GM18519 (cell line): ENCODE results near the gene BLACAT1.
"Not testable (repeated sequence)": the region's sequence is repeated elsewhere in the genome, so short reads cannot be mapped to it uniquely, and the experiment has no call there.

ENCODE experiments used
- ATAC-seq: cut with Tn5 transposase; IDR thresholded peaks from one replicate; pipeline ENCODE4 v1.9.1; 2021; ENCODE audit warnings: mild to moderate bottlenecking, moderate library complexity; ENCODE audit not compliant: unreplicated experiment, low FRiP score

The BLACAT1 gene

GRCh38 chr1:205442051-205442725, 13.7 kb downstream of the BLACAT1 start:
- no peak for ATAC-seq

GRCh38 chr1:205441716-205442050, 14.2 kb downstream of the BLACAT1 start:
- ATAC-seq = no peak

- ATAC-seq = no peak
These were observed 14.6 kb downstream of the BLACAT1 start for GRCh38 chr1:205441318-205441633.

GRCh38 chr1:205440476-205441317, 15.1 kb downstream of the BLACAT1 start:
- ATAC-seq = no peak

DNA sequence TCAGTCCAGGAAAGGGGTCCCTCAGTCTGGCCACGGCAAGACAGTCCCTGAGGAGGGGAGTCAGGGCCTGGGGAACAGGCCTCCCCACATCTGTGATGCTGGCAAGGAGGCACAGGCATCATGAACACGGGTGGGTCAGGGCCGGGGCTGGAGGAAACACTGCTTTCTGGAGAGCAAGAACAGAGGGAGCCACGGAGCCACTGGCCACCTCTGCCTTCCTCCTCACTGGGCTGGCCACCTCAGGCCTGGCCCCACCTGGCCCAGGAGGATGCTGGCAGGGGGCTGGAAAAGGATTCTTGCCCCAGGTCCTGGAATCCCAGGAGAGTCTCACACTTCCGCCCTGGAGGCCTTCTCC, 15.7 kb downstream of the BLACAT1 start:
- ATAC-seq = no peak

DNA sequence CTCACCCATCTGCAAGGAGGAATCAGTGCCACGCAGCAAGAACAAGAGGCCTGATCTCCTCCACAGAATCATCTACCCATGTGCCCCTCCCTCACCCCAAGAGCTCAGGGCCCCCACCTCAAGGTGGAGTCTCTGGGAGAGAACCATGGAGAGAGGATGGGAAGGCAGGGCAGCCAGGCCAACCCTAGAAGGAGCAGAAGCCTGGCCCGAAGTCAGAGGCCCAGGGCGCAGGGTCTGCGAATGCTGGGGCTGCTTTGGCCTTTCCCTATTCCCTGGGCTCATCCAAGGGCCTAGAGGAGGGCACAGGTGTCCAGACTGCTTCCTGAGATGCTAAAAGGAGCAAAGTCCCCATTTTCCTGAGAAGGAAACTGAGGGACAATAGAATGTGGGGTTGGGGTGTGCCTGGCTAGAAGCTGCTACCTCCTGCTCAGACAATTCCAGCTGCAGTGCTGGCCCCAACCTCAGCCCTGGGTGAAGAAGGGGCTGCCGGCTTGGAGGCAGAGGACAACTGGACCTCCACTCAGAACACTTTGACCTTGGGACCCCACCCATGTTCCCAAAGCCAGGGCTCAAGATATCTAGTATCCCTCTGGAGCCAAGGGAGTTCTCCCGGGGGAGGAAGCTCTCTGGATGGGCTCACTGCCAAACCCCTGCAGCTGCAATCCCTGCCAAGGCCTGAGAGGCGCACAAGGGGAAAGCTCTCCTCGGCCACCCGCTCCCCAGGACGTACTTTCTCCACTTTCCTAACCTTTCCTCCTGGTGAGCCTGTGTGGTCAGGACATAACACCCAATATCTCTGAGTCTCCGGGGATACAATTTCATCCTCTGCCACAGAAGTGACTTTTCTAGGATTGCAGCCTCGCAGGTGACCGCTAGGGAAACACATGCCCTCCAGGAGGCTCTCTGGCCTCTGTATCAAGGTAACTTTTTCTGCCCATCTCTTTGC, 17.4 kb downstream of the BLACAT1 start:
- ATAC-seq = no peak

- ATAC-seq = no peak
These were observed 18.3 kb downstream of the BLACAT1 start for GRCh38 chr1:205437570-205437969.

DNA sequence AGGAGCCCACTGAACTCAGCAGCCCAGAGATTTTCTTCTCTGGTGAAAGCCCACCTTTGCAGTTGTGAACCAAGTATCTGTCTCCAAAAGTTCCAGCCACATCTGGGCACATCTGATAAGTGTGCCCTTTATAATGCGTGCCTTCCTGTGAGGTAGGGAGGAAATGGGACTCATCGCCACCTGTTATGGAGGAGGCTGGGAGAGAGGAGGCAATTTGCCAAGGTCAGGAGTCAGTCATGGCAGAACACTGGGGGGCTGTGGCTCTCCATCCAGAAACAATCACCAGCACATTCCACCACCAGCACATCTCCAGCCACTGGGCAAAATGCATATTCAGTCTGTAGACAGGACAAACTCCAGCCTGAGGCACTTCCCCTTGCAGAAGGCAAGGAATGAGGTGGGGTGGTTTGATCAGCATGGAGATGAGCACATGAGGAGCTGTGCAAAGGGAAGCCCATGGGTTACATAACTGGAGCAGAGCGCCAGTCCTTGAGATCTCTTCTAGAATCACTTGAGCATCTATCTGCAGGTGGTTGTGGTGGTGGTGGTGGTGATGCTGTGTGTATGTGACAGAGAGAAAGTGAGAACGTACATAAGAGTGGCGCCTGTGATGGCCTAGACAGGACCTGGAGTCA, 19.0 kb downstream of the BLACAT1 start:
- no peak for ATAC-seq

DNA sequence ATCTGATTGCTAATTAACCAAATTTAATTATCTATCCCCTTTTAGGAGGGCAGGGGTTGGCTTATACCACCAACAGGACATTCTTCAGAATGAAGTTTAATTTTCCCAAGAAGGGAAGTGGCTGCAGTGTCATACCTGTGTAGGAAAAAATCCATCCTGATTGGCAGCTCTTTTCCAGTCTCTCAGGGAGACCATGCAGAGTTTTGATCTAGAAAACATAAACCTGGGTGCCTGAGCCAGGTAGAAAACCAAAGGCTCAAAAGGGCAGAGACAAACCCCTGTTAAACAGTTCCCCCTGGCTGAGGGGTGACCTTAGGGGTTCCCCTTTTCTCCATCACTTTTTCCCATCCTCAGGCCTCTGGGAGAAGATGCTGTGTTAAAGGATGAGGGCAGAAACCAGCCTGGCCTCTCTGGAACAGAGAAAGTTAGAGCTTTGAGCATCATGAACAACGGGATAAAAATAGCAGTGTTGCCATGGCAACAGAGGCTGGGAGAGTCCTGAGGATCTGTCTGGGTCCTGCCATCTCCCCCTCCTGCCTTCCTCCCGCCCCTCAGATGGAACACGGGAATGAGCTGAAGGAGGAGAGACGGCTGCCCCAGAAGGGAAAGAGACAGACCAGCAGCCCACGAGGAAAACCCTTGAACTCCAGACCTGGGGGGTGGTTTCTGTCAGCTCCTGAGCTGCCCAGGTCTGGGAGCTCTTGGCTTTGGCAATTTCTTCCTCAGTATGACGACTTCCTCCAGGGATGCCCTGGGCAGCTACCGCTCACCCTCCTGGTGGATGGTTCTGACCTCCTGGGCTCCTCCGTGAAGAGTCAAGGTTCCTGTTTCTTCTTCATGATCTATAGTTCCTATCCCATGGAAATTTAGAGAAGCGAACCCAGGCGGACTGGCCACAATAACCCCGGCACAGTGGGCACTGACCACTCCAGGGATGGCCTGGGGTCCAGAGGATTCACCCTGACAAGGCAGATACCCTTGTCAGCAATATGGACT, 20.0 kb downstream of the BLACAT1 start:
- ATAC-seq = no peak

GRCh38 chr1:205434738-205435137, 21.1 kb downstream of the BLACAT1 start:
- no peak for ATAC-seq

- ATAC-seq = not testable (repeated sequence)
These were observed 23.2 kb downstream of the BLACAT1 start for GRCh38 chr1:205432692-205433091.

GRCh38 chr1:205432116-205432515, 23.7 kb downstream of the BLACAT1 start:
- no peak for ATAC-seq

GRCh38 chr1:205430696-205431305, 25.0 kb downstream of the BLACAT1 start:
- ATAC-seq = no peak

DNA sequence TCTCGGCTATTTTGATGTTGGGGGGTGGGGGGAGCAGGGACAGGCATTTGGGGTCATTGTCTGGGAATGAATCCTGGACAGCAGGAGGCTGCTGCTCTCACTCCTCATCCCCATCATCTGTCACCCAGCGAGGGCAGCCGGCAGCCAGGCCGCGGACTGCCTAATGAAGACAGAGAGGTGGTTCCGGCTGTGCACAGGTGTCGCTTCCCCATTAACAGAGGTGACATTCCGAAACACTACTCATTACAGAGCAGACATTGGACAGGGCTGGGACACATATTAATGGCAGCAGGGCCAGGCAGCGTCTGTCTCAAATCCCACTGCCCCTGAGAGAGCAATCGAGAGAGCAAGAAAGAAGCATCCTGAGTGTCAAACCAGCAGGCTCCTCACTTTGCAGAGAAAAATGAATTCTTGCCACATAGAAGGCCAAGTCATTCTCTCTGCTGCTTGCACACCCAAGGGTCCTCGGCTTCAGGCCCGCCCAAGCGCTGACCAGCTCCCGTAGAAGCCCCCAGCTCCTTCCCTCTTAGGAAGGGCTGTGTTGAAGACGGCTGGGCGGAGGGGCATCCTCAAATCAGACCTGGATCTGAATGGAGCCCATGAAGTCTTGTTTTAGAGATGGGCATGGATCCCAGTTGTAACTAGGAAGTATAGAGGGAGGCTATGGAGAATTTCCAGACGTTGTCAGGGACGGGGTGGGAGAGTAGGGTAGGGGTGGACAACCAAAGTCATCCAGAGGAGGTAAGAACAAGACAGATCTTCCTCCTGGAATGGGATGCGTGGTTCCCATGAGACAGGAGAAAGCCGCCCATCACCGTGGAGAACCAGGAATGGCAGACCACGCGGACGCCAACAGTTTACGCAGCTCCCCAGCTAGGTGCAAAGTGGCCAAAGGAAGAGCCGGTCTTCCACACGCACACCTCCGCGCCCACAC, 25.8 kb downstream of the BLACAT1 start:
- no peak for ATAC-seq

DNA sequence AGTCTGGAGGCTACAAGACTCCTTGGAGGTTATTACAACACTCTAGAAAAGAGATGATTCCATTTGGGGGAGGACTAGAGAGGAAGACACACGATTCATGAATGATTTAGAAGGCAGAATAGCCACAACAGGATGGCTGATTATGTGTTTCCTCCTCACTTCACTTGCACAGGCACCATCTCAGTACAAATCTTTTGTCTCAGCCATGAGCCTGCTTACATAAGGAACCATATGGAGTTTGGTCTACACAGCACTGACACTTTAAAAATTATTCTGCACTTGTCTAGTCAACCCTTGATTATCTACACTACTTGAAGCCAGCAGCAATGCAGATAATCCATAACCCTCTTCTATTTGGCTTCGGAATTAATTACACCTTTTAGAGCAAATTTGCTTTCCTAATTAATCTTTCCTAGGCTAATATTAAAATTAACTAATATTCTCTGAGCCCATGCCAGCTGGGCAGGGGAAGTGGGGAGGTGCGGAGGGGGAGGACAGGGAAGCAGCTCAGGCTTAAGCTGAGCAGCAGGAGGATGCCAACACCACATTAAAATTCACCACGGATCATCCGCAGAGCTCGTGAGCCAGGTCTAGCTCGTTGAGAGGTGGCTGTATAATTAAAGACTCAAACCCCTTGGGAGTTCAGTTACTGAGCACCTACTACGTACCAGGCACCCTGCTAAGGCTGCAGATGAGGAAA, 30.8 kb downstream of the BLACAT1 start:
- no peak for ATAC-seq

DNA sequence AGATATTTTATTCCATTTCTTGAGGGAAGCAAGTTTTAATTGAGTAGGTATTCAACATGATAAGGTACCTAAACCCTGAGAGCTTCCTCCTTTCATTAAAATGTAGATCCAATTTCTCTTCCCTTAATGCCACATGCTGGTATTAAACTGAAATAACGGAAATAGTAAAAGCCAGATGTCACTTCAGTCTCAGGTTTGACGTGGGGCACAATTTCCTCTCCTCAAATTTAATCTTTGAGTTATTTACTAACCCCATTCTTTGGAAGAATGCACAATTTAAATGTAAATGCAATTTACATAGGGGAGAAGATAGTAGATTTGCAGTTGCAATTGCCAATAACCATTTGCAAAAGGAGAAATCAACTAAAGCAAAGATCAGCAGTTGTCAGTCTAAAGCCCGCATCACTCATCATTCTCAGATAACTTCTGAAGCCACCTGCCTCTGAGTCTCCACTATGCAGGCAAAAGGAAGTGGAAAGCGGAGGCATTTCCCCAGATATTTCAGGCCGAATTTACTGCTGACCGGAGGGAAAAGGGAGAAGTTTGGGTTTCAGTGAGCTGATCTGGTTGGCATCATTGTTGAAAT, 31.9 kb downstream of the BLACAT1 start:
- no peak for ATAC-seq

DNA sequence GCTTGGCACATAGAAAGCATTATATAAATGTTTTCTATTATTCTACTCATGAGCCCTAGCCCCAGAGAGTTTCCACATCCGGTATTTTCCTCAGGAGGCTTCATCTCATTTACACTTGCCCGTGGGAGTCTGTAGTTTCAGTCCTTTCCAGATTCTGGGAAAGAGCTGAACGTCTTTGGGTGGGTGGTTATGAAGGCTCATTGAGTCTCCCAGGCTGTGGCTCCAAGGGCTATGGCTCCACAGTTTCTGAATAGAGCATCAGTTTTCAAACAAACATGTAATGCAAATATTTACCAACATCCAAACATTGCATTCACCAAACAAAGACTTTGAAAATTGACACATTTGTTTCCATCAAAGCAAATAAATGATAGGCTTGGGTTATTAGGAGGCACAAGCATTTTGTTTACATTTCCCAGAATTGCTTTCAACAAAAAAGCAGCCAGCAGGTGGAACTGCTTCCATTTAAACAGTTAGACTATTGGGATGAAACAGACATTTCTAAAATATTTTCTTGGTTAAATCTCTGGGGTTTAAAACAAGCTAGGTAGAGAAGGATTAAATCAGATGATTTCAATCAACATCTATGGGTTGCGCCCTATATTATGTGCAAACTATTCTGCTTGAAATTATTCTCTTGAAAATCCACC, 32.7 kb downstream of the BLACAT1 start:
- ATAC-seq = no peak
